Omental fat pad (tissue), 4 donors: ENCODE data around the gene PRR29. TPM values are rescaled to one million over a fixed set of nuclear protein-coding genes. Genes with fewer than 3 reads are reported as not detected.
"Not testable (repeated sequence)": the region's sequence is repeated elsewhere in the genome, so short reads cannot be mapped to it uniquely, and the experiment has no call there.

Experiments
- ATAC-seq: fragments of 150-250 bp; one replicate; pipeline ENCODE4 v1.9.1; 2016; ENCODE audit warnings: mild to moderate bottlenecking, moderate library complexity; ENCODE audit not compliant: low FRiP score
- DNase-seq: peaks from one replicate; pipeline ENCODE4 v3.0.0-alpha.2; 2019; ENCODE audit warnings: low spot score
- CTCF ChIP-seq, 3 donors: fragments of 450-650 bp; IDR thresholded peaks; one replicate each; pipeline ENCODE4 v1.5.1; 2016 to 2017; ENCODE audit warnings: antibody characterized with exemption in 3 of 3, mild to moderate bottlenecking in 3 of 3, moderate library complexity in 2 of 3
- total RNA-seq, 4 donors: library from RNA; depleted of rRNA; stranded (reverse); fragments of >200 nt; gene quantifications; one replicate each; pipeline ENCODE4 v1.1.0, GENCODE V29; 2016

The PRR29 gene
- total RNA-seq, 4 donors from 2014 or later: 0.19 to 1.1 (median 0.55) TPM

DNA sequence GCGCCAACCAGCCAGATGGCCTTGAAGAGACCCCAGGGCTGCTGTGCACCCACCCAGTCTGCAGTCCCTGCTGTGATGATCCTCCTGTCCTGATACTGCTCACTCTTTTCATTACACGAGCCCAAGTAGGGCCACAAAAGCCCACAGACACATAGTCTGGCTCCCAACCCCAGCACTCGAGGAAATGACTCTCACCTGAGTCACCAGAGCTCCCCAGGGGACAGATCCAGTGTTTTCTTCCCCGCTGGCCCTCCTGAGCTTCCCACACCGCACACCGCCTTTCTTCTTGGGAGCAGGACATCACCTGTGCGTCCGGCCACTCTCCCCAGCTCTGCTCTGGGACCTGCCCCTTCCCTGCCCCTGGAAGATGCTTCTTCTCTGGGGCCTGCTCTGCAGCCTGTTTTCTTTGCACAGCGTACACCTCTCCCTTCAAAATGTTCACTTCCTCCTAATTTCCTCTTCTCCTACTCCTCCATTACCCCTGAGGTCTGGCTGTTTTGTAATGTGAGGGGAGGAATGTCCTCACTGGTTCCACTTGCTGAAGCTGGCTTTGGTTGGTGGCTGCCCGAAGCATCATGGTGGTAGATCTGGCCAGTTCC lies 23.5 kb upstream of the PRR29 start:
- no peak for ATAC-seq
- no peak for DNase-seq
- TF ChIP-seq CTCF (IDR thresholded peaks at IDR 0.05): no peak

DNA sequence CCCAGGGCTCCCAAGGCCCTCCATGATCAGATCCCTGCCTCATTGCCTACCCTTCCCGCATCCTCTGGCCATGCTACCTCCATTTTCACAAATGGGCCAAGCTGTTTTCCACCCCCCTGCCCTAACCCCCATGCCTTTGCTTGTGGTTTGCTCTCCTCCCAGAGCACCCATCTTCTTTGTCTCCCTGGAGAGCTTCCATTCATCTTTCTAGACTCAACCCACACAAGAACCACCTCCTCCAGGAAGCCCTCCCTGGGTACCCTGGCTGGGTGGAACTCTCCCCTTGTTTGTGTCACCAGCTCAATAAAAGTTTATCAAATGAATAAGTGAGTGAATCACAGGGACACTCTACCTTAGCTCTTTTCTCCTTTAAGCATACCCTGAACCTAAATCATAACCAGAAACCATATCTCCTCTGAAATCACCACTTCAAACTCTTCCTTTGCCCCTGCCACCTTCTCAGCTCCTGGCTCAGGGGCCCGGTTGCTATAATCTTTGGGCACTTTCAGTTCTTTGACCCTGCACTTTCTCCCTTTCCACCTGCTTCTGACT lies 22.5 kb upstream of the PRR29 start:
- DNase-seq: no peak
- TF ChIP-seq CTCF (IDR thresholded peaks at IDR 0.05): no peak
- ATAC-seq: no peak

DNA sequence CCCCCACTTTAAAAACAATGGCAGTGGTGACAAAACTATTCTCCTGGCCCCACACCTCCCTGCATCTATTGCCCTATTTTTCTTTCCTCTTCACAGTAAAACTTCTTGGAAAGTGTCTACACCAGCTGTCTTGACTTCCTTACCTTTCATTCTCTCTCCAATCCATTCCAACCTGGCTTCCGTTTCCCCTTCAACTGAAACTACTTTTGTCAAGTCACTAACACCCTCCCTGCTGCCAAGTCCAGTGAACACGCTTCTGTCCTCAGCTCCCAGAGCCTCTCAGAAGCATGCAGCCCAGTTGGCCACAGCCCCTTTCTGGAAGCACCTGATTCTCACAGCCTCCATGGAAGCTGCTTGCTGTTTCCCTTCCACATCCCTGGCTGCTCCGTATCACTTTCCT lies 21.4 kb upstream of the PRR29 start:
- no peak for TF ChIP-seq CTCF (IDR thresholded peaks at IDR 0.05)
- ATAC-seq (no peak), DNase-seq (no peak)

- no peak for DNase-seq
- no peak for ATAC-seq
- no peak for TF ChIP-seq CTCF (IDR thresholded peaks at IDR 0.05)
Observed at GRCh38 chr17:63978272-63979200, 19.6 kb upstream of the PRR29 start.

DNA sequence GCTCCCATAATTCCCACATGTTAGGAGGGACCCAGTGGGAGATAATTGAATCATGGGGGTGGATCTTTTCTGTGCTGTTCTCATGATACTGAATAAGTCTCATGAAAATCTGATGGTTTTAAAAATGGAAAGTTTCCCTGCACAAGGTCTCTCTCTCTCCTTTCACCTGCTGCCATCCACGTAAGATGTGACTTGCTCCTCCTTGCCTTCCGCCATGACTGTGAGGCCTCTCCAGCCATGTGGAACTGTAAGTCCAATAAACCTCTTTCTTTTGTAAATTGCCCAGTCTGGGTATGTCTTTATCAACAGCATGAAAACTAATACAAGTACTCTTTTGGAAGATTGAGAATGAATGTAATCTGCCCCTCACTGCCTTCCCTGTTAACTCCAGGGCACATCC lies 15.5 kb upstream of the PRR29 start:
- ATAC-seq, DNase-seq: not testable (repeated sequence)

DNA sequence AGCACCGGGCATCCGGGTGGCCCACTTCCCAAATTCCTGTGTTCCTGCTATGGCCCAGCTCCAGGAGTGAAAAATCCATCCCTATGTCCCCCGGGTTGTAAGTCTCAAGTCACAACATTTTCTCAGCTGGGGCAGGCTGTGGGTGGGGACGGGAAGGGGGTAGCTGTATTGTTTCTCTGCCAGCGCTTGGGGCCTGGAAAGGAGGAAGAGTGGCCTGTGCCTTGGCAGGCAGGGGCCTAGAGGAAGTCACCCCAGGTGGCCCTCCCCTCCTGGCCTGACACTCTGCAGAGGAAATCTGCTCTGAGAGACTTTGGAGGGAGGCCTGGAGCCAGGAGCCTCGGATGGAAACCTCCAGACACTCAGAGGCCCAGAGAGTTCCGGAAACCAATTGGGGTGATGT lies 14.8 kb upstream of the PRR29 start:
- TF ChIP-seq CTCF (IDR thresholded peaks at IDR 0.05): no peak
- ATAC-seq (no peak), DNase-seq (no peak)

- no peak for ATAC-seq
- no peak for TF ChIP-seq CTCF (IDR thresholded peaks at IDR 0.05)
- DNase-seq: no peak
Observed at GRCh38 chr17:63984236-63984635, 13.9 kb upstream of the PRR29 start.
